Ascending aorta (tissue), 2 donors: ENCODE data around the gene CA12. TPM values are rescaled to one million over a fixed set of nuclear protein-coding genes. Genes with fewer than 3 reads are reported as not detected.

Experiments used
- DNase-seq, 2 donors: peaks; one replicate each; pipeline ENCODE4 v3.0.0-alpha.2; 2019; ENCODE audit warnings: low spot score in 2 of 2
- H3K27ac ChIP-seq, 2 donors: fragments of 200-600 bp; sonication (generic); one replicate each; pipeline ENCODE4 v1.5.1; 2016 to 2017; ENCODE audit warnings: mild to moderate bottlenecking in 1 of 2
- H3K27me3 ChIP-seq: fragments of 200-600 bp; sonication (generic); one replicate; pipeline ENCODE4 v1.5.1; 2017
- H3K36me3 ChIP-seq, 2 donors: fragments of 200-600 bp; sonication (generic); one replicate each; pipeline ENCODE4 v1.5.1; 2016
- H3K4me1 ChIP-seq, 2 donors: fragments of 200-600 bp; sonication (generic); one replicate each; pipeline ENCODE4 v1.5.1; 2016 to 2017; ENCODE audit warnings: mild to moderate bottlenecking in 1 of 2
- H3K4me3 ChIP-seq, 2 donors: fragments of 200-600 bp; sonication (generic); one replicate each; pipeline ENCODE4 v1.5.1; 2016 to 2017; ENCODE audit warnings: mild to moderate bottlenecking in 1 of 2
- H3K9me3 ChIP-seq, 2 donors: fragments of 200-600 bp; sonication (generic); one replicate each; pipeline ENCODE4 v1.5.1; 2016
- CTCF ChIP-seq, 3 experiments: fragments of 200-600 bp in 2 of 3; fragments of 450-650 bp in 1 of 3; sonication (generic) in 2 of 3; IDR thresholded peaks; one replicate each; pipeline ENCODE4 v1.5.1; 2016 to 2019; ENCODE audit warnings: antibody characterized with exemption in 3 of 3, mild to moderate bottlenecking in 1 of 3, moderate library complexity in 1 of 3
- intact Hi-C: fragments of 100-400 bp; cut with DNase I; formaldehyde crosslinking; loops from one replicate; pipeline ENCODE4 v1.15.1; 2023
- total RNA-seq: library from RNA; depleted of rRNA; stranded (reverse); fragments of >200 nt; gene quantifications from one replicate; pipeline ENCODE4 v1.1.0, GENCODE V29; 2016

Gene CA12
- total RNA-seq, 1 donor from 2014 or later, result 10.7 TPM

DNA sequence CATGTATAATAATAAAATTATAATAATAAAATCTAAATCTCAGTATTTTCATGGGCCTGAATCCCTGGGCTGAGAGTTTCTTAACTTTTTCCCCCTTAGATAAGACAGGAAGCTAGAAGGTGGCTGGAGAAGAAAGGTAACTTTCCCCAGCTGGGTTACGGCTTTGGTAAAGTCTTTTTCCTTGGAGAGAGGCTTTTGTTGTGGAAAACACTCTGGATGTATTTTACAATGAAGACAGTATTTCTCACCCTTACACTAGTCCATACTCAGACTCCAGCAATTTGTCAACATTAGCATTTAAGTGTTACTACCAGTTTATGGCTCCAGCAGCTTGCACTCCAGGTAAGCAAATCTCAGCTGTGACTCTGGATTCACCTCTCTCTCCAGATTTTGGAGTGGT is 69.4 kb downstream of the CA12 start:
- DNase-seq, result no peak
- no peak for TF ChIP-seq CTCF (IDR thresholded peaks at IDR 0.05)
- H3K27me3 ChIP-seq, result no peaks in the 10 kb centered on the region
- no peak overlapping the region for H3K4me3 ChIP-seq
- H3K4me1 ChIP-seq, result no peaks in the 10 kb centered on the region
- H3K36me3 ChIP-seq, result peaks cover 0 to 4% of the 10 kb centered on the region in 2 donors
- H3K9me3 ChIP-seq, result no peaks in the 10 kb centered on the region
- H3K27ac ChIP-seq, result no peak overlapping the region
- intact Hi-C loops, result no loop called here

- Histone ChIP-seq H3K27me3 (no peaks in the 10 kb centered on the region), H3K4me3 (no peak overlapping the region), H3K36me3 (peaks cover 9 to 18% of the 10 kb centered on the region in 2 donors), H3K9me3 (no peaks in the 10 kb centered on the region), H3K4me1 (no peaks in the 10 kb centered on the region), H3K27ac (no peak overlapping the region)
- TF ChIP-seq CTCF (IDR thresholded peaks at IDR 0.05), result no peak
- no peak for DNase-seq
- intact Hi-C loops, result no loop called here
Measured at GRCh38 chr15:63310646-63311045, 71.0 kb downstream of the CA12 start.

DNA sequence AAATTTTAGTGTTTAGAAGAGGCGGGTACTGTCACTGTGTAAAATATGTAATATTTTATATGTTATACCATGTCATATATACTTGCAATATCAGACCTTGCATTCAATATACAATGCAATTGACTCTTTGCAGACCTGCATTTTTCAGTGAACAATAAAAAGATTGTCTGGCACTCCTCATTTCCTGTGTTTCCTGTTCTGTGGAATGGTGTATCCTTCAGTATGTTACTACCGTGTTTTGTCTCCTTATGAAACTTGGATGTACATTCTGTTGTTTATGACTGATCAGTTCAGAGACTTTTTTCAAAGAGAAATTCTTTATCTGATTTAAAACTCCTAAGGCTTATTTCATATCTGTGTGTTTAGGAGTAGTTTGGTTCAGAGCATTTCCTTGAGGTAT is 72.7 kb downstream of the CA12 start:
- no peak for TF ChIP-seq CTCF (IDR thresholded peaks at IDR 0.05)
- no peak for DNase-seq
- Histone ChIP-seq H3K27ac (no peak overlapping the region), H3K9me3 (no peaks in the 10 kb centered on the region), H3K36me3 (peaks cover 19 to 29% of the 10 kb centered on the region in 2 donors), H3K4me3 (no peak overlapping the region), H3K4me1 (no peaks in the 10 kb centered on the region), H3K27me3 (no peaks in the 10 kb centered on the region)
- intact Hi-C loops, result no loop called here

- H3K27me3 ChIP-seq, result no peaks in the 10 kb centered on the region
- no peaks in the 10 kb centered on the region for H3K9me3 ChIP-seq
- no peak overlapping the region for H3K27ac ChIP-seq
- TF ChIP-seq CTCF (IDR thresholded peaks at IDR 0.05), result no peak
- H3K36me3 ChIP-seq, result peaks cover 20 to 32% of the 10 kb centered on the region in 2 donors
- no peak for DNase-seq
- intact Hi-C loops, result no loop called here
- no peak overlapping the region for H3K4me3 ChIP-seq
- no peaks in the 10 kb centered on the region for H3K4me1 ChIP-seq
Measured at GRCh38 chr15:63308491-63308890, 73.2 kb downstream of the CA12 start.

DNA sequence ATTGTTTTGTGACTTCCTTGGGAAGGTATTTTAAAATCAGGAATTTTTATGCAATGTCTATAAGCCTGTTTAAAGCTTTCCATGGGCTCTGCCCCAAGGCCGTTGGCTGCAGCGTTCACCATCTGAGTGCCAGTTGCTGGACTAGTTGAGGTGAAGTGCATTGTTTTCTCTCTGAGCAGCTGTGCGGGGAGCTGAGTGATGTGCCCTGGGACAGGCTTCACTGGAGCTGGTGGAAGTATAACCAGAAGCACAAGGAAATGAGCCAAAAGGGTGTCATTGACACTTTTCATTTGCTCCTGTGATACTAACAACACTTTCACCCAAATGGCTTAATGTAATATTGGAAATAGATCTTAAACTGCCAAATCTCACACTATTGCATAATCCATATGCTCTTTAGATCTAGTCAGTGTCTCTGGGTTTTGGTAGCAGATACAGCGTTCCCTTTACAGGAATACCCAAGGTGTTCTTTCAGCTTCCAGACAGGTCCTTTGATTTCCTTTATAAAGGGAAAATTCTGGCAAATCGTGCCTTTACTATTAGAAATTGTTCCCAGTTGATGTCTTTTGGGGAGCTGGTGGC is 75.1 kb downstream of the CA12 start:
- no peak for TF ChIP-seq CTCF (IDR thresholded peaks at IDR 0.05)
- no peaks in the 10 kb centered on the region for H3K27me3 ChIP-seq
- DNase-seq, result no peak
- no peak overlapping the region for H3K4me3 ChIP-seq
- H3K36me3 ChIP-seq, result peaks cover 23 to 51% of the 10 kb centered on the region in 2 donors
- intact Hi-C loops, result no loop called here
- no peaks in the 10 kb centered on the region for H3K4me1 ChIP-seq
- no peaks in the 10 kb centered on the region for H3K9me3 ChIP-seq
- no peak overlapping the region for H3K27ac ChIP-seq

DNA sequence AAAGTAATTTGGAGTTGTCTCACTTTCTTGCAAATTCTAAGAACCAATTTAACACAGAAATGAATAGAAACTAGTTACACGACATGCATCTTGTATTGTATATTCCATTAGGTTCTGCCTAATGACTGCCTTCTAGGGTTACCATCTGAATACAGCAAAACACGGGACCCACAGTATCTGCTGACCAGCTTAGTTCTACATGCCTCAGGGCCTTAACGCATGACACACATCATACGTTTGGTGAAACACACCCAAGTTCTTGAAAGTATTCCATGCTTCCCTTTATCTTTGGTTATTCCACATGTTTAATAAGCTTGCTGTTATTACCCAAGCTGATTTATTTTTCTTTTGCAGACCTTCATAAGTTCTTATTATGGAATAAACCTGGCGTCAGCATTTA is 76.4 kb downstream of the CA12 start:
- Histone ChIP-seq H3K9me3 (no peaks in the 10 kb centered on the region), H3K4me3 (no peak overlapping the region), H3K27ac (no peak overlapping the region), H3K27me3 (no peaks in the 10 kb centered on the region), H3K36me3 (peaks cover 23 to 61% of the 10 kb centered on the region in 2 donors), H3K4me1 (no peaks in the 10 kb centered on the region)
- intact Hi-C loops, result no loop called here
- no peak for TF ChIP-seq CTCF (IDR thresholded peaks at IDR 0.05)
- DNase-seq, result no peak
